Measurements from ENCODE around the gene NUFIP2. TPM values are rescaled to one million over a fixed set of nuclear protein-coding genes. Genes with fewer than 3 reads are reported as not detected.

Gene NUFIP2, protein sequence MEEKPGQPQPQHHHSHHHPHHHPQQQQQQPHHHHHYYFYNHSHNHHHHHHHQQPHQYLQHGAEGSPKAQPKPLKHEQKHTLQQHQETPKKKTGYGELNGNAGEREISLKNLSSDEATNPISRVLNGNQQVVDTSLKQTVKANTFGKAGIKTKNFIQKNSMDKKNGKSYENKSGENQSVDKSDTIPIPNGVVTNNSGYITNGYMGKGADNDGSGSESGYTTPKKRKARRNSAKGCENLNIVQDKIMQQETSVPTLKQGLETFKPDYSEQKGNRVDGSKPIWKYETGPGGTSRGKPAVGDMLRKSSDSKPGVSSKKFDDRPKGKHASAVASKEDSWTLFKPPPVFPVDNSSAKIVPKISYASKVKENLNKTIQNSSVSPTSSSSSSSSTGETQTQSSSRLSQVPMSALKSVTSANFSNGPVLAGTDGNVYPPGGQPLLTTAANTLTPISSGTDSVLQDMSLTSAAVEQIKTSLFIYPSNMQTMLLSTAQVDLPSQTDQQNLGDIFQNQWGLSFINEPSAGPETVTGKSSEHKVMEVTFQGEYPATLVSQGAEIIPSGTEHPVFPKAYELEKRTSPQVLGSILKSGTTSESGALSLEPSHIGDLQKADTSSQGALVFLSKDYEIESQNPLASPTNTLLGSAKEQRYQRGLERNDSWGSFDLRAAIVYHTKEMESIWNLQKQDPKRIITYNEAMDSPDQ
- 40.7 to 61.9 TPM (median 53.5 TPM) in 5 replicates for total RNA-seq (2022; extraction: Qiagen RNA extraction)

DNA sequence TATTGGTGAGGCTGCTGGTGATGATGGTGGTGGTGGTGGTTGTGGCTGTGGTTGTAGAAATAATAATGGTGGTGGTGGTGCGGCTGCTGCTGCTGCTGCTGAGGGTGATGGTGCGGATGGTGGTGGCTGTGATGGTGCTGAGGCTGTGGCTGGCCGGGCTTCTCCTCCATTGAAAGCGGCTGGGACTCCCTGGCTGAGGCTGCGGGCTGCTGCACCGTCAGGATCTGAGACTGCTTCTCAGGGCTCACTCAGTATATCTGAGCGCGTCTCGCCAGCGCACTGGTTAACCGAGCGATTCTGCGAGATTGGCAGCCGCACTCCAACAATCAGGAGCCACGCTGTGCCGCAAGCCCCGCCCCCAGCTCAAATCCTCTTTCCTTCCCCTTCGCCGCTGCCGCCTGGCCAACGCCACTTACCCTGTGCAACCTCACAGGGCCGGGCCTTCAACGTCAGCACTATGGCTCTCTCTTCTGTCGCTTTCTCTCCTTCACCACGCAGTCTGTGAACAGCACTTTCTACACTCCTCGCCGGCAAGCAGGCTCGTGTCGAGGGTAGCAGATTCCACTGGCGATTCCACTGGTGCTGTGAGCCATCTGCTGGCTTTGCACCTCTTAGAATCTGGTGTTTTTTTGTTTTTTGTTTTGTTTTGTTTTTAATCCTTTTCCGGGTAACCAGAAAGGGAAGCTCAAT lies at the start of gene NUFIP2:
Gene NUFIP2 (minus strand): TSS at position 259 of the 690 bp plus-strand sequence. CDS start 89 bp downstream, at position 170.

DNA sequence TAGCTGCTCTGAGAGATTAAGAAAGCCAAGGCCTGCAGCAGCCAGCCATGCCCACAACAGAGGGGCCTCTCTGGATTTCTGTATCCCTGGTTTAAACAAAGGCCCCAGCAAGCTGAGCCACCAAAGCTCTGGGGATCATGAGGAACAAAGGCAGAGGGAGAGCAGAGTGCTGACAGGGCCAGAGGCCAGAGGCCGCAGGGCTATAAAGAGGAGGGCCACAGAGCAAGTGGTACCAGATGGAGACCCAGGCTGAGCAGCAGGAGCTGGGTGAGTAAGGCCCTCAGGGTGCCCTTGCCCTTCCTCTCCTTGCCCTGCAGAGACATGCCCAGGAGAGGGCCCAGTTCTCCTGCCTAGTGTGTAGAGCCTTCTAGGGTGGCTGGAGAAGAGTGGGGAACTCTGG lies 47.3 kb downstream of the NUFIP2 start, which contains the start of gene CRYBA1:
Gene CRYBA1 (plus strand): TSS at position 232 of the 400 bp plus-strand sequence. CDS start 5 bp downstream, at position 237.

Other genes starting within 250 kb of the NUFIP2 start
- gene MYO18A, start 113.8 kb downstream of the NUFIP2 start, total RNA-seq (2022; extraction: Qiagen RNA extraction), result 22.4 to 27.8 TPM (median 24.8 TPM) in 5 replicates
- gene CRYBA1, start 47.3 kb downstream of the NUFIP2 start, total RNA-seq (2022; extraction: Qiagen RNA extraction), result not detected in 5 replicates
- gene TAOK1, start 96.2 kb upstream of the NUFIP2 start, total RNA-seq (2022; extraction: Qiagen RNA extraction), result 14.2 to 29.2 TPM (median 22.7 TPM) in 5 replicates

Data from A549 treated with Hydrocortisone at 1 μM for 4 hours (cell line).